ENCODE data around the gene RSAD2. TPM values are rescaled to one million over a fixed set of nuclear protein-coding genes. Genes with fewer than 3 reads are reported as not detected.

RSAD2 gene
- polyA plus RNA-seq, 2 of the 4 experiments (the other 2 are of a cell fraction) = 0.03 to 0.06 TPM

- peak within 1 kb of the TSS; percentile 78 to 93 for H3K27ac ChIP-seq
- FAIRE-seq = no peak
- H3K4me3 ChIP-seq = peak within 1 kb of the TSS; percentile 75
- H3K4me1 ChIP-seq = peaks cover 9% of the 10 kb centered on the region; the same call in 1 of the 3 replicates
- no peak for TF ChIP-seq CEBPB (IDR thresholded peaks at IDR 0.05)
- no peak for TF ChIP-seq FOSL2 (IDR thresholded peaks at IDR 0.05)
- no peak for TF ChIP-seq FOSL2 (CRISPR knock-in tag; IDR thresholded peaks at IDR 0.05)
- TF ChIP-seq, protein P1, sequence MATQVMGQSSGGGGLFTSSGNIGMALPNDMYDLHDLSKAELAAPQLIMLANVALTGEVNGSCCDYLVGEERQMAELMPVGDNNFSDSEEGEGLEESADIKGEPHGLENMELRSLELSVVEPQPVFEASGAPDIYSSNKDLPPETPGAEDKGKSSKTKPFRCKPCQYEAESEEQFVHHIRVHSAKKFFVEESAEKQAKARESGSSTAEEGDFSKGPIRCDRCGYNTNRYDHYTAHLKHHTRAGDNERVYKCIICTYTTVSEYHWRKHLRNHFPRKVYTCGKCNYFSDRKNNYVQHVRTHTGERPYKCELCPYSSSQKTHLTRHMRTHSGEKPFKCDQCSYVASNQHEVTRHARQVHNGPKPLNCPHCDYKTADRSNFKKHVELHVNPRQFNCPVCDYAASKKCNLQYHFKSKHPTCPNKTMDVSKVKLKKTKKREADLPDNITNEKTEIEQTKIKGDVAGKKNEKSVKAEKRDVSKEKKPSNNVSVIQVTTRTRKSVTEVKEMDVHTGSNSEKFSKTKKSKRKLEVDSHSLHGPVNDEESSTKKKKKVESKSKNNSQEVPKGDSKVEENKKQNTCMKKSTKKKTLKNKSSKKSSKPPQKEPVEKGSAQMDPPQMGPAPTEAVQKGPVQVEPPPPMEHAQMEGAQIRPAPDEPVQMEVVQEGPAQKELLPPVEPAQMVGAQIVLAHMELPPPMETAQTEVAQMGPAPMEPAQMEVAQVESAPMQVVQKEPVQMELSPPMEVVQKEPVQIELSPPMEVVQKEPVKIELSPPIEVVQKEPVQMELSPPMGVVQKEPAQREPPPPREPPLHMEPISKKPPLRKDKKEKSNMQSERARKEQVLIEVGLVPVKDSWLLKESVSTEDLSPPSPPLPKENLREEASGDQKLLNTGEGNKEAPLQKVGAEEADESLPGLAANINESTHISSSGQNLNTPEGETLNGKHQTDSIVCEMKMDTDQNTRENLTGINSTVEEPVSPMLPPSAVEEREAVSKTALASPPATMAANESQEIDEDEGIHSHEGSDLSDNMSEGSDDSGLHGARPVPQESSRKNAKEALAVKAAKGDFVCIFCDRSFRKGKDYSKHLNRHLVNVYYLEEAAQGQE (IDR thresholded peaks at IDR 0.05) = no peak
- no peak for TF ChIP-seq ZNF302 (CRISPR knock-in tag; IDR thresholded peaks at IDR 0.05)
- no peak for TF ChIP-seq NR3C1 (IDR thresholded peaks at IDR 0.05)
- no peak for TF ChIP-seq MAZ (IDR thresholded peaks at IDR 0.05; ENCODE audit: borderline replicate concordance, low read depth, low read length)
- no peak for TF ChIP-seq NPAS2 (CRISPR knock-in tag; IDR thresholded peaks at IDR 0.05; ENCODE audit: borderline replicate concordance)
- TF ChIP-seq RFX5 (IDR thresholded peaks at IDR 0.05) = no peak
- TF ChIP-seq, protein P2, sequence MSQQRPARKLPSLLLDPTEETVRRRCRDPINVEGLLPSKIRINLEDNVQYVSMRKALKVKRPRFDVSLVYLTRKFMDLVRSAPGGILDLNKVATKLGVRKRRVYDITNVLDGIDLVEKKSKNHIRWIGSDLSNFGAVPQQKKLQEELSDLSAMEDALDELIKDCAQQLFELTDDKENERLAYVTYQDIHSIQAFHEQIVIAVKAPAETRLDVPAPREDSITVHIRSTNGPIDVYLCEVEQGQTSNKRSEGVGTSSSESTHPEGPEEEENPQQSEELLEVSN (IDR thresholded peaks at IDR 0.05; ENCODE audit: borderline replicate concordance, low read depth) = no peak
- TF ChIP-seq RAD21 (conservative IDR thresholded peaks at IDR 0.05 in 1 of 2, IDR thresholded peaks at IDR 0.05 in 1 of 2) = no peak; a peak in 1 of 5 replicates
- TF ChIP-seq MAX (IDR thresholded peaks at IDR 0.05) = peak; percentile 41
- no peak for TF ChIP-seq GATA3 (IDR thresholded peaks at IDR 0.05; ENCODE audit: borderline replicate concordance)
- TF ChIP-seq SMC3 (IDR thresholded peaks at IDR 0.05) = peak; percentile 46
- no peak for TF ChIP-seq RCOR1 (IDR thresholded peaks at IDR 0.05; ENCODE audit: low read depth, low read length)
- peak in 1 of 2 experiments; percentile 26; a peak in 1 of 5 replicates for TF ChIP-seq JUN (IDR thresholded peaks at IDR 0.05)
- TF ChIP-seq, protein P3, sequence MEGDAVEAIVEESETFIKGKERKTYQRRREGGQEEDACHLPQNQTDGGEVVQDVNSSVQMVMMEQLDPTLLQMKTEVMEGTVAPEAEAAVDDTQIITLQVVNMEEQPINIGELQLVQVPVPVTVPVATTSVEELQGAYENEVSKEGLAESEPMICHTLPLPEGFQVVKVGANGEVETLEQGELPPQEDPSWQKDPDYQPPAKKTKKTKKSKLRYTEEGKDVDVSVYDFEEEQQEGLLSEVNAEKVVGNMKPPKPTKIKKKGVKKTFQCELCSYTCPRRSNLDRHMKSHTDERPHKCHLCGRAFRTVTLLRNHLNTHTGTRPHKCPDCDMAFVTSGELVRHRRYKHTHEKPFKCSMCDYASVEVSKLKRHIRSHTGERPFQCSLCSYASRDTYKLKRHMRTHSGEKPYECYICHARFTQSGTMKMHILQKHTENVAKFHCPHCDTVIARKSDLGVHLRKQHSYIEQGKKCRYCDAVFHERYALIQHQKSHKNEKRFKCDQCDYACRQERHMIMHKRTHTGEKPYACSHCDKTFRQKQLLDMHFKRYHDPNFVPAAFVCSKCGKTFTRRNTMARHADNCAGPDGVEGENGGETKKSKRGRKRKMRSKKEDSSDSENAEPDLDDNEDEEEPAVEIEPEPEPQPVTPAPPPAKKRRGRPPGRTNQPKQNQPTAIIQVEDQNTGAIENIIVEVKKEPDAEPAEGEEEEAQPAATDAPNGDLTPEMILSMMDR (IDR thresholded peaks at IDR 0.05) = peak; percentile 97
- no peak for TF ChIP-seq TFCP2L1 (CRISPR knock-in tag; IDR thresholded peaks at IDR 0.05)
- TF ChIP-seq HDAC2 (IDR thresholded peaks at IDR 0.05) = no peak
- no peak for TF ChIP-seq FOXS1 (CRISPR knock-in tag; IDR thresholded peaks at IDR 0.05)
- no peak for TF ChIP-seq HOXB13 (CRISPR knock-in tag; IDR thresholded peaks at IDR 0.05; ENCODE audit: low read depth)
- 0 out of 2 replicates have a peak, but pooled peaks have one; percentile 21 for TF ChIP-seq PHF8 (IDR thresholded peaks at IDR 0.05; ENCODE audit: borderline replicate concordance, low read depth)
- no peak for TF ChIP-seq HOXA7 (CRISPR knock-in tag; IDR thresholded peaks at IDR 0.05)
- TF ChIP-seq ESRRA (IDR thresholded peaks at IDR 0.05; ENCODE audit: borderline replicate concordance, low read length) = no peak
- TF ChIP-seq TP53 (CRISPR knock-in tag; IDR thresholded peaks at IDR 0.05) = no peak
- peak; percentile 52 for TF ChIP-seq POLR2A (IDR thresholded peaks at IDR 0.05; ENCODE audit: low read length)
- TF ChIP-seq HOXB5 (CRISPR knock-in tag; IDR thresholded peaks at IDR 0.05) = no peak
- TF ChIP-seq ZC3H11A (IDR thresholded peaks at IDR 0.05) = no peak
- no peak for TF ChIP-seq MYC (IDR thresholded peaks at IDR 0.05; ENCODE audit: borderline replicate concordance, low read length)
- no peak for TF ChIP-seq ZSCAN20 (CRISPR knock-in tag; IDR thresholded peaks at IDR 0.05)
- H3K4me2 ChIP-seq = peak within 1 kb of the TSS; percentile 100
- ChIA-PET POLR2A (no interaction called here), CTCF (interaction anchor here (0.6 to 3.2 kb wide), 33 partner anchors 8 to 134 kb away, joined by 3 to 26 read pairs (median 4); no protein-coding TSS in a partner anchor)
- ATAC-seq = peak; percentile 81 to 83
- DNase-seq (ENCODE audit: low read depth in 1 of 2, low spot score in 1 of 2) = peak; percentile 53 to 80
- WGBS (ENCODE audit: missing lambda C conversion rate) = 1% methylated on average over 14 of the region's 90 CpGs
- no peaks in the 10 kb centered on the region for H3K9me3 ChIP-seq
Measured at GRCh38 chr2:6917071-6917760, 39.6 kb downstream of the RSAD2 start, which contains the start of gene RNF144A. TSS of gene RNF144A (plus strand) at chr2:6917412. CDS start at chr2:6996927, 79,515 bp downstream.
